Cardiac muscle cell (in vitro differentiated cells and primary cell): ENCODE results near the gene GHR. TPM values are rescaled to one million over a fixed set of nuclear protein-coding genes. Genes with fewer than 3 reads are reported as not detected.

Source experiments
- DNase-seq, 2 donors: peaks; one replicate each; pipeline versions ENCODE4 v3.0.0 to v3.0.0-alpha.2; 2010 to 2017; ENCODE audit warnings: low read depth in 1 of 2, low spot score in 1 of 2
- H3K27ac ChIP-seq: fragments of 200-600 bp; sonication (generic); 2 replicates; pipeline ENCODE4 v1.5.1; 2016
- H3K27me3 ChIP-seq: fragments of 200-600 bp; sonication (generic); 2 replicates; pipeline ENCODE4 v1.6.0; 2016; ENCODE audit warnings: control low read depth
- H3K36me3 ChIP-seq: fragments of 200-600 bp; sonication (generic); 2 replicates; pipeline ENCODE4 v1.5.1; 2016; ENCODE audit warnings: control low read depth
- H3K4me1 ChIP-seq: fragments of 200-600 bp; sonication (generic); 2 replicates; pipeline ENCODE4 v1.8.1; 2017; ENCODE audit warnings: low read depth, mild to moderate bottlenecking, mixed run types
- H3K4me3 ChIP-seq: fragments of 200-600 bp; sonication (generic); 2 replicates; pipeline ENCODE4 v1.5.1; 2016; ENCODE audit warnings: mild to moderate bottlenecking
- H3K9me3 ChIP-seq: fragments of 200-600 bp; sonication (generic); 2 replicates; pipeline ENCODE4 v1.5.1; 2017; ENCODE audit warnings: low read depth, mild to moderate bottlenecking, control low read depth
- CTCF ChIP-seq: IDR thresholded peaks from 2 replicates; pipeline ENCODE4 v1.5.1; 2012; ENCODE audit warnings: low read depth, mild to moderate bottlenecking, low read length
- polyA plus RNA-seq: library from polyadenylated mRNA; unstranded; fragments of >200 nt; fragmentation: Nextera tagmentation; extraction: Ambion mirVana; gene quantifications from 2 replicates; pipeline ENCODE4 v1.2.1, GENCODE V29; 2016
- total RNA-seq: library from RNA; depleted of rRNA; stranded (reverse); fragments of >200 nt; gene quantifications from 2 replicates; pipeline ENCODE4 v1.2.3, GENCODE V29; 2016

The GHR gene
- total and polyA plus RNA-seq, 2 experiments from 2014 or later, result 2.9 to 3.9 TPM

DNA sequence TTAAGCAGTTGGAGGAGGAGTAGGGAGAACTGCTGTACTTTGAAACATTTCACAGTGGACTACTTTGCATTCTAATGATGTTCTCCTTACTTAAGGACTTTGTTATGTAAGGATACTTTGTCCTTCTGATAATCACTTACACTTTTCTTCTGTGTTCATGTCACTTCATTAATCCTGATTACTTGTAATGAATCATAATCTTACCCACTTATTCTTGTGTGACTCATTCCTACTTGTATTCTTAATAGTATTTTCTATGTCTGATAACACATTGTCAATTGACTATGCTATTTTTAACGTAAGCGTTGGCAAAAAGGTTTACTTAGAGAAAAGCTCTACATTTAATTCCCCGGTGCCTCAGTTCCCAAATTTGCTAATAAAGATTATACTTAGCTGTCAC, 63.8 kb downstream of the GHR start:
- H3K36me3 ChIP-seq, result no peaks in the 10 kb centered on the region
- no peaks in the 10 kb centered on the region for H3K27me3 ChIP-seq
- peak in 1 of 2 donors; percentile 32 for DNase-seq
- no peak overlapping the region for H3K4me3 ChIP-seq
- H3K27ac ChIP-seq, result no peak overlapping the region
- TF ChIP-seq CTCF, result no peak
- H3K4me1 ChIP-seq, result no peaks in the 10 kb centered on the region
- no peaks in the 10 kb centered on the region for H3K9me3 ChIP-seq

GRCh38 chr5:42487821-42488220, 64.6 kb downstream of the GHR start:
- TF ChIP-seq CTCF, result no peak
- Histone ChIP-seq H3K36me3 (no peaks in the 10 kb centered on the region), H3K9me3 (no peaks in the 10 kb centered on the region), H3K4me3 (no peak overlapping the region), H3K4me1 (no peaks in the 10 kb centered on the region), H3K27me3 (no peaks in the 10 kb centered on the region), H3K27ac (no peak overlapping the region)
- peak in 1 of 2 donors; percentile 54 for DNase-seq

GRCh38 chr5:42490831-42491230, 67.6 kb downstream of the GHR start:
- TF ChIP-seq CTCF, result no peak
- Histone ChIP-seq H3K9me3 (no peaks in the 10 kb centered on the region), H3K36me3 (no peaks in the 10 kb centered on the region), H3K4me1 (peaks cover 2% of the 10 kb centered on the region), H3K27me3 (no peaks in the 10 kb centered on the region), H3K27ac (no peak overlapping the region), H3K4me3 (no peak overlapping the region)
- DNase-seq, result no peak

- DNase-seq, result no peak
Measured at GRCh38 chr5:42491699-42492098, 68.5 kb downstream of the GHR start.

GRCh38 chr5:42492974-42493373, 69.7 kb downstream of the GHR start:
- Histone ChIP-seq H3K27ac (no peak overlapping the region), H3K9me3 (no peaks in the 10 kb centered on the region), H3K27me3 (no peaks in the 10 kb centered on the region), H3K4me1 (peaks cover 6% of the 10 kb centered on the region), H3K4me3 (no peak overlapping the region), H3K36me3 (no peaks in the 10 kb centered on the region)
- no peak for TF ChIP-seq CTCF
- no peak for DNase-seq

More at GRCh38 chr5:42491699-42492098, 68.5 kb downstream of the GHR start:
- Histone ChIP-seq H3K4me1 (peaks cover 6% of the 10 kb centered on the region), H3K9me3 (no peaks in the 10 kb centered on the region), H3K27me3 (no peaks in the 10 kb centered on the region), H3K27ac (no peak overlapping the region), H3K36me3 (no peaks in the 10 kb centered on the region), H3K4me3 (no peak overlapping the region)
- no peak for TF ChIP-seq CTCF

GRCh38 chr5:42494414-42494813, 71.2 kb downstream of the GHR start:
- H3K4me3 ChIP-seq, result no peak overlapping the region
- H3K4me1 ChIP-seq, result peaks cover 6% of the 10 kb centered on the region
- DNase-seq, result peak in 1 of 2 donors; percentile 31
- H3K27ac ChIP-seq, result no peak overlapping the region
- no peak for TF ChIP-seq CTCF
- H3K36me3 ChIP-seq, result no peaks in the 10 kb centered on the region
- H3K9me3 ChIP-seq, result no peaks in the 10 kb centered on the region
- H3K27me3 ChIP-seq, result no peaks in the 10 kb centered on the region
